ENCODE measurements around the gene ELL. TPM values are rescaled to one million over a fixed set of nuclear protein-coding genes. Genes with fewer than 3 reads are reported as not detected.

Gene ELL
- total and polyA plus RNA-seq, 2 experiments from 2014 or later = 16.4 to 24.2 TPM

- no peaks in the 10 kb centered on the region for H3K27me3 ChIP-seq (replicated peaks; ENCODE audit: insufficient read depth)
- H3K9ac ChIP-seq = no peak overlapping the region
- H3K4me1 ChIP-seq (ENCODE audit: insufficient read depth) = peaks cover 35% of the 10 kb centered on the region
- H3K4me2 ChIP-seq (ENCODE audit: unreplicated experiment) = no peak overlapping the region
- H3K9me2 ChIP-seq (ENCODE audit: insufficient read depth) = no peaks in the 10 kb centered on the region
- DNase-seq = no peak
- no peaks in the 10 kb centered on the region for H4K20me1 ChIP-seq (ENCODE audit: insufficient read depth)
- 81 to 83% methylated on average over 22 of the region's 22 CpGs for WGBS, 2 experiments (ENCODE audit: low coverage in 1 of 2, low lambda C conversion rate in 2 of 2, missing lambda C conversion rate in 2 of 2)
- H3K4me3 ChIP-seq = no peak overlapping the region
- TF ChIP-seq EZH2 (IDR thresholded peaks at IDR 0.05; ENCODE audit: insufficient read depth, poor library complexity, severe bottlenecking) (no peak), EZH2phosphoT487 (IDR thresholded peaks at IDR 0.05; ENCODE audit: insufficient read depth, low read depth) (no peak)
- H3F3A ChIP-seq (ENCODE audit: insufficient read depth) = peaks cover 6% of the 10 kb centered on the region
- in situ Hi-C loops (cut with MboI) = no loop called here
- no peak overlapping the region for H3K27ac ChIP-seq
- peaks cover 94% of the 10 kb centered on the region for H3K79me2 ChIP-seq (ENCODE audit: insufficient read depth)
- H3K36me3 ChIP-seq (ENCODE audit: low read depth) = no peaks in the 10 kb centered on the region
- no peaks in the 10 kb centered on the region for H3K9me3 ChIP-seq (ENCODE audit: low read depth)
- no peak overlapping the region for H2AFZ ChIP-seq
Observed at GRCh38 chr19:18424122-18424889, 97.6 kb downstream of the ELL start.

GRCh38 chr19:18423258-18424020 lies 98.4 kb downstream of the ELL start:
- Histone ChIP-seq H3K9me3 (ENCODE audit: low read depth) (no peaks in the 10 kb centered on the region), H3F3A (ENCODE audit: insufficient read depth) (peaks cover 10% of the 10 kb centered on the region), H3K4me1 (ENCODE audit: insufficient read depth) (peaks cover 35% of the 10 kb centered on the region), H4K20me1 (ENCODE audit: insufficient read depth) (no peaks in the 10 kb centered on the region), H2AFZ (no peak overlapping the region), H3K4me3 (no peak overlapping the region), H3K9ac (no peak overlapping the region), H3K27ac (no peak overlapping the region), H3K4me2 (ENCODE audit: unreplicated experiment) (no peak overlapping the region), H3K36me3 (ENCODE audit: low read depth) (no peaks in the 10 kb centered on the region), H3K9me2 (ENCODE audit: insufficient read depth) (no peaks in the 10 kb centered on the region), H3K79me2 (ENCODE audit: insufficient read depth) (peaks cover 87% of the 10 kb centered on the region), H3K27me3 (replicated peaks; ENCODE audit: insufficient read depth) (no peaks in the 10 kb centered on the region)
- no peak for DNase-seq
- in situ Hi-C loops (cut with MboI) = no loop called here
- TF ChIP-seq EZH2phosphoT487 (IDR thresholded peaks at IDR 0.05; ENCODE audit: insufficient read depth, low read depth) = no peak
- no peak for TF ChIP-seq EZH2 (IDR thresholded peaks at IDR 0.05; ENCODE audit: insufficient read depth, poor library complexity, severe bottlenecking)
- 82 to 84% methylated on average over 21 of the region's 21 CpGs for WGBS, 2 experiments (ENCODE audit: low coverage in 1 of 2, low lambda C conversion rate in 2 of 2, missing lambda C conversion rate in 2 of 2)

GRCh38 chr19:18422530-18423191 lies 99.2 kb downstream of the ELL start:
- no peak for TF ChIP-seq EZH2phosphoT487 (IDR thresholded peaks at IDR 0.05; ENCODE audit: insufficient read depth, low read depth)
- no peak for TF ChIP-seq EZH2 (IDR thresholded peaks at IDR 0.05; ENCODE audit: insufficient read depth, poor library complexity, severe bottlenecking)
- H3K36me3 ChIP-seq (ENCODE audit: low read depth) = no peaks in the 10 kb centered on the region
- no peak for DNase-seq
- H3K4me1 ChIP-seq (ENCODE audit: insufficient read depth) = peaks cover 42% of the 10 kb centered on the region
- no peak overlapping the region for H3K4me2 ChIP-seq (ENCODE audit: unreplicated experiment)
- H2AFZ ChIP-seq = no peak overlapping the region
- no peak overlapping the region for H3K9ac ChIP-seq
- no peaks in the 10 kb centered on the region for H4K20me1 ChIP-seq (ENCODE audit: insufficient read depth)
- no peak overlapping the region for H3K4me3 ChIP-seq
- H3K79me2 ChIP-seq (ENCODE audit: insufficient read depth) = peaks cover 81% of the 10 kb centered on the region
- no peak overlapping the region for H3K27ac ChIP-seq
- in situ Hi-C loops (cut with MboI) = no loop called here
- WGBS, 2 experiments (ENCODE audit: low coverage in 1 of 2, low lambda C conversion rate in 2 of 2, missing lambda C conversion rate in 2 of 2) = 83% methylated on average over 14 of the region's 14 CpGs
- H3F3A ChIP-seq (ENCODE audit: insufficient read depth) = peaks cover 16% of the 10 kb centered on the region
- no peaks in the 10 kb centered on the region for H3K9me2 ChIP-seq (ENCODE audit: insufficient read depth)
- no peaks in the 10 kb centered on the region for H3K9me3 ChIP-seq (ENCODE audit: low read depth)
- H3K27me3 ChIP-seq (replicated peaks; ENCODE audit: insufficient read depth) = no peaks in the 10 kb centered on the region

- Histone ChIP-seq H3K4me1 (ENCODE audit: insufficient read depth) (peaks cover 42% of the 10 kb centered on the region), H3K4me2 (ENCODE audit: unreplicated experiment) (peak overlapping the region; percentile 80), H3K36me3 (ENCODE audit: low read depth) (no peaks in the 10 kb centered on the region), H3K9me3 (ENCODE audit: low read depth) (no peaks in the 10 kb centered on the region), H4K20me1 (ENCODE audit: insufficient read depth) (no peaks in the 10 kb centered on the region), H3K27me3 (replicated peaks; ENCODE audit: insufficient read depth) (no peaks in the 10 kb centered on the region), H3K9ac (peak overlapping the region; percentile 94), H3K9me2 (ENCODE audit: insufficient read depth) (no peaks in the 10 kb centered on the region), H3K4me3 (peak overlapping the region; percentile 73), H3K27ac (no peak overlapping the region), H3K79me2 (ENCODE audit: insufficient read depth) (peaks cover 69% of the 10 kb centered on the region), H2AFZ (no peak overlapping the region), H3F3A (ENCODE audit: insufficient read depth) (peaks cover 21% of the 10 kb centered on the region)
- 53 to 54% methylated on average over 12 of the region's 12 CpGs for WGBS, 2 experiments (ENCODE audit: low coverage in 1 of 2, low lambda C conversion rate in 2 of 2, missing lambda C conversion rate in 2 of 2)
- DNase-seq = no peak
- TF ChIP-seq EZH2phosphoT487 (IDR thresholded peaks at IDR 0.05; ENCODE audit: insufficient read depth, low read depth) (no peak), EZH2 (IDR thresholded peaks at IDR 0.05; ENCODE audit: insufficient read depth, poor library complexity, severe bottlenecking) (no peak)
- in situ Hi-C loops (cut with MboI) = no loop called here
Observed at GRCh38 chr19:18421371-18421959, 100.4 kb downstream of the ELL start.

Measured in GM23248 (cell line).